ENCODE results near the gene PPP2R2B. TPM values are rescaled to one million over a fixed set of nuclear protein-coding genes. Genes with fewer than 3 reads are reported as not detected.

PPP2R2B gene
- total and polyA plus RNA-seq, 4 donors, result 0.15 to 1.2 (median 0.55) TPM

- Histone ChIP-seq H3K27ac (ENCODE audit: low read depth in 1 of 2, low read length in 1 of 2) (no peak overlapping the region), H3K4me3 (no peak overlapping the region), H3K9ac (ENCODE audit: insufficient read depth in 1 of 2, low read length in 2 of 2) (no peak overlapping the region), H3K36me3 (ENCODE audit: control insufficient read depth in 4 of 4, insufficient read depth in 4 of 4, low read length in 4 of 4) (no peaks in the 10 kb centered on the region), H3K4me1 (ENCODE audit: control insufficient read depth in 5 of 5, insufficient read depth in 5 of 5, low read length in 5 of 5) (no peaks in the 10 kb centered on the region), H3K27me3 (ENCODE audit: control insufficient read depth in 3 of 3, insufficient read depth in 3 of 3, low read length in 2 of 3) (no peaks in the 10 kb centered on the region), H3K9me3 (ENCODE audit: control insufficient read depth in 4 of 4, insufficient read depth in 3 of 4, low read length in 3 of 4) (no peaks in the 10 kb centered on the region)
- TF ChIP-seq, protein P1, sequence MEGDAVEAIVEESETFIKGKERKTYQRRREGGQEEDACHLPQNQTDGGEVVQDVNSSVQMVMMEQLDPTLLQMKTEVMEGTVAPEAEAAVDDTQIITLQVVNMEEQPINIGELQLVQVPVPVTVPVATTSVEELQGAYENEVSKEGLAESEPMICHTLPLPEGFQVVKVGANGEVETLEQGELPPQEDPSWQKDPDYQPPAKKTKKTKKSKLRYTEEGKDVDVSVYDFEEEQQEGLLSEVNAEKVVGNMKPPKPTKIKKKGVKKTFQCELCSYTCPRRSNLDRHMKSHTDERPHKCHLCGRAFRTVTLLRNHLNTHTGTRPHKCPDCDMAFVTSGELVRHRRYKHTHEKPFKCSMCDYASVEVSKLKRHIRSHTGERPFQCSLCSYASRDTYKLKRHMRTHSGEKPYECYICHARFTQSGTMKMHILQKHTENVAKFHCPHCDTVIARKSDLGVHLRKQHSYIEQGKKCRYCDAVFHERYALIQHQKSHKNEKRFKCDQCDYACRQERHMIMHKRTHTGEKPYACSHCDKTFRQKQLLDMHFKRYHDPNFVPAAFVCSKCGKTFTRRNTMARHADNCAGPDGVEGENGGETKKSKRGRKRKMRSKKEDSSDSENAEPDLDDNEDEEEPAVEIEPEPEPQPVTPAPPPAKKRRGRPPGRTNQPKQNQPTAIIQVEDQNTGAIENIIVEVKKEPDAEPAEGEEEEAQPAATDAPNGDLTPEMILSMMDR (IDR thresholded peaks at IDR 0.05; ENCODE audit: control extremely low read depth, extremely low read depth), result no peak
- no peak for DNase-seq
- 94% methylated on average over 1 of the region's 1 CpG for WGBS, 2 donors
- no peak for ATAC-seq (ENCODE audit: insufficient read depth, low FRiP score)
Measured at GRCh38 chr5:146748533-146748932, 130.0 kb downstream of the PPP2R2B start.

DNA sequence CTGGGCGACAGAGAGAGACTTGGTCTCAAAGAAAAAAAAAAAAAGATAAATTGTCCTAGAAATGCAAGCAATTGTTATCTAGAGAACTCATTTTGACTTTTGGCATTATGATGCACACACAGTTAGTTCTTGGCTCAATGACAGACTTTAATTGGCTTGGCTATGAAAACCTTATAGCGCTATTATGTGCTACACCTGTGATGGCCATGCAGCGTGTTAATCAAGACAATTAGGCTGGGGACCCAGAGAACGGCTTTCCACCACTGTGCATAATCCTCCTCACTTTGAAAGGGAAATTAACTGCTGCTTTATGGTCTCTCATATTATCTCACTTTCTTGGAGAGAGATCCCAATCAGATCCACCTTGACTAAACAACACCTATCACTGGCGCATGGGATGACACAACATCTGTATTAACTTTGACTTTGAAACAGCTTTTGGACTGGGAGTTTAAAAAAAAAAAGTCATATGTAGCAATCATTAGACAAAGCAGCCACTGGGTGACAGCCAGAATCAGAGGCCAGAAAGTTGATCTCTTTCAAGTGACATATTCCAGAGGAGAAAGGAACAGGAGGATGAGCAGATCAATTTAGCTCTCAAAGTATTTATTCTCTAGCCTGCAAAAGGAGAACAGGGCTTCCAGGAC lies 132.5 kb downstream of the PPP2R2B start:
- DNase-seq, result no peak
- no peaks in the 10 kb centered on the region for H3K9me3 ChIP-seq (ENCODE audit: control insufficient read depth in 4 of 4, insufficient read depth in 3 of 4, low read length in 3 of 4)
- no peak for ATAC-seq (ENCODE audit: insufficient read depth, low FRiP score)
- no peaks in the 10 kb centered on the region for H3K27me3 ChIP-seq (ENCODE audit: control insufficient read depth in 3 of 3, insufficient read depth in 3 of 3, low read length in 2 of 3)
- WGBS, 2 donors, result 80 to 88% methylated on average over 5 of the region's 5 CpGs
- no peaks in the 10 kb centered on the region for H3K36me3 ChIP-seq (ENCODE audit: control insufficient read depth in 4 of 4, insufficient read depth in 4 of 4, low read length in 4 of 4)
- no peak overlapping the region for H3K4me3 ChIP-seq
- TF ChIP-seq, protein P1 (IDR thresholded peaks at IDR 0.05; ENCODE audit: control extremely low read depth, extremely low read depth), result no peak
- no peaks in the 10 kb centered on the region for H3K4me1 ChIP-seq (ENCODE audit: control insufficient read depth in 5 of 5, insufficient read depth in 5 of 5, low read length in 5 of 5)
- H3K27ac ChIP-seq (ENCODE audit: low read depth in 1 of 2, low read length in 1 of 2), result no peak overlapping the region
- H3K9ac ChIP-seq (ENCODE audit: insufficient read depth in 1 of 2, low read length in 2 of 2), result no peak overlapping the region

DNA sequence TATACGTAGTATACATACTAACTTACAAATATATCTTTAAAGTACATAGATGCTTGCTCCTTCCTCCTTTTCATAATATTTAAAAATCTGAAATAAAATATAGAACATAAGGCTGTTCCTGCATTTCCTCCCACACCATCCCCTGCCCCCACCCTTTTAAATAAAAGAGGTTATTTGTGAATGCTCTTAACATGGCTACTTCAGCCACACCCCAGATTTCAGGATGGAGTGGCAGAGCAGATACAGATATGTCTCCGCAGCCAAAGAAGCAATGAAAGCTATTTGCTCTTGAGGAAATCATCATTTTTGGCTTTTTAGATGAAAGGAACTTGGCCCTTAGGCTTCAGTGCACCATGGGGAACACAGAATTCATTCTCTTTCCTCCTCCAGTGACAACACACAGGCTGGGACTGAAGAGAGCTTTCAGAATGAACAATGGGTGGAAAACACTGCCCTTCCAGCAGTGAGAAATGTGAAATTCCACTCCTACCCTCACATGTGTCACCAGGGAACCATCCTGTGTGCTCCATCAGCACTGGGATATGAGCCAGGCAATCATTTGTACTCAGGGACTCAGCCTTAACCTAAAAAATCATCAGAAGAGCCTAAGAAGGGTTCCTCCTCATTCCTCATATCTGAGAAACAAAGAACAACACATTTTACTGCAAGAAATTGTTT lies 134.3 kb downstream of the PPP2R2B start:
- Histone ChIP-seq H3K4me1 (ENCODE audit: control insufficient read depth in 5 of 5, insufficient read depth in 5 of 5, low read length in 5 of 5) (no peaks in the 10 kb centered on the region), H3K9me3 (ENCODE audit: control insufficient read depth in 4 of 4, insufficient read depth in 3 of 4, low read length in 3 of 4) (no peaks in the 10 kb centered on the region), H3K9ac (ENCODE audit: insufficient read depth in 1 of 2, low read length in 2 of 2) (no peak overlapping the region), H3K27me3 (ENCODE audit: control insufficient read depth in 3 of 3, insufficient read depth in 3 of 3, low read length in 2 of 3) (no peaks in the 10 kb centered on the region), H3K4me3 (no peak overlapping the region), H3K27ac (ENCODE audit: low read depth in 1 of 2, low read length in 1 of 2) (no peak overlapping the region), H3K36me3 (ENCODE audit: control insufficient read depth in 4 of 4, insufficient read depth in 4 of 4, low read length in 4 of 4) (no peaks in the 10 kb centered on the region)
- TF ChIP-seq, protein P1 (IDR thresholded peaks at IDR 0.05; ENCODE audit: control extremely low read depth, extremely low read depth), result no peak
- 72 to 81% methylated on average over 2 of the region's 2 CpGs for WGBS, 2 donors
- no peak for DNase-seq
- no peak for ATAC-seq (ENCODE audit: insufficient read depth, low FRiP score)

Measured in lung (tissue), 12 donors.